ENCODE results near the gene ABR.

DNA sequence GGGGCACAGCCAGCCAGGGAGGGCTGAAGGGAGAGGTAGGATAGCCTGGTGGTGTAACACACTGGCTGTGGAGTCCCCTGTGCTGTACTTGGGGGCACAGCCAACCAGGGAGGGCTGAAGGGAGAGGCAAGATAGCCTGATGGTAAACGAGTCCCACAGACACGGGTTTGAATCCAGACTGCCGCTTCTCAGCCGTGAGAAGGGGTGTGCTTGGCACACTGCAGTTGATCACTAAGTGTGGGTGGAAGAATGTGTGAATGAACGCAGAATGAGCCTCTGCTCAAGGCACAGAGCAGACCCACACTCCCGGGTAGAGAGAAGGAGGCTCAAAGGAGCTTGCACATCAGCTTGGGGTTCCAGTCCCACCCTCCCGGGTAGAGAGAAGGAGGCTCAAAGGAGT, 111.4 kb downstream of the ABR start:
- no peak for TF ChIP-seq MAZ (IDR thresholded peaks at IDR 0.05; ENCODE audit: borderline replicate concordance, low read depth, low read length)
- no peak for TF ChIP-seq MAZ (CRISPR knock-in tag; IDR thresholded peaks at IDR 0.05; ENCODE audit: low read depth)
- TF ChIP-seq, protein P1, sequence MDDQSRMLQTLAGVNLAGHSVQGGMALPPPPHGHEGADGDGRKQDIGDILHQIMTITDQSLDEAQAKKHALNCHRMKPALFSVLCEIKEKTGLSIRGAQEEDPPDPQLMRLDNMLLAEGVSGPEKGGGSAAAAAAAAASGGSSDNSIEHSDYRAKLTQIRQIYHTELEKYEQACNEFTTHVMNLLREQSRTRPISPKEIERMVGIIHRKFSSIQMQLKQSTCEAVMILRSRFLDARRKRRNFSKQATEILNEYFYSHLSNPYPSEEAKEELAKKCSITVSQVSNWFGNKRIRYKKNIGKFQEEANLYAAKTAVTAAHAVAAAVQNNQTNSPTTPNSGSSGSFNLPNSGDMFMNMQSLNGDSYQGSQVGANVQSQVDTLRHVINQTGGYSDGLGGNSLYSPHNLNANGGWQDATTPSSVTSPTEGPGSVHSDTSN (CRISPR knock-in tag; IDR thresholded peaks at IDR 0.05; ENCODE audit: borderline replicate concordance): no peak
- no peak for TF ChIP-seq MYC (CRISPR knock-in tag; IDR thresholded peaks at IDR 0.05; ENCODE audit: borderline replicate concordance)
- TF ChIP-seq, protein P2, sequence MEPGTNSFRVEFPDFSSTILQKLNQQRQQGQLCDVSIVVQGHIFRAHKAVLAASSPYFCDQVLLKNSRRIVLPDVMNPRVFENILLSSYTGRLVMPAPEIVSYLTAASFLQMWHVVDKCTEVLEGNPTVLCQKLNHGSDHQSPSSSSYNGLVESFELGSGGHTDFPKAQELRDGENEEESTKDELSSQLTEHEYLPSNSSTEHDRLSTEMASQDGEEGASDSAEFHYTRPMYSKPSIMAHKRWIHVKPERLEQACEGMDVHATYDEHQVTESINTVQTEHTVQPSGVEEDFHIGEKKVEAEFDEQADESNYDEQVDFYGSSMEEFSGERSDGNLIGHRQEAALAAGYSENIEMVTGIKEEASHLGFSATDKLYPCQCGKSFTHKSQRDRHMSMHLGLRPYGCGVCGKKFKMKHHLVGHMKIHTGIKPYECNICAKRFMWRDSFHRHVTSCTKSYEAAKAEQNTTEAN (CRISPR knock-in tag; conservative IDR thresholded peaks at IDR 0.05): no peak
- TF ChIP-seq AGO2 (optimal IDR thresholded peaks at IDR 0.05; ENCODE audit: low read depth, low read length): no peak
- no peak for TF ChIP-seq TARDBP (CRISPR knock-in tag; IDR thresholded peaks at IDR 0.05)
- no peak for TF ChIP-seq PHF8 (CRISPR knock-in tag; IDR thresholded peaks at IDR 0.05)
